Inferior parietal cortex (tissue), 1 donor: Measurements from ENCODE around the gene FTSJ3.
"Not testable (repeated sequence)": the region's sequence is repeated elsewhere in the genome, so short reads cannot be mapped to it uniquely, and the experiment has no call there.

Experiments used
- DNase-seq: peaks from one replicate; pipeline ENCODE4 v3.0.0-alpha.2; 2016; ENCODE audit errors: extremely low spot score

Gene FTSJ3, protein sequence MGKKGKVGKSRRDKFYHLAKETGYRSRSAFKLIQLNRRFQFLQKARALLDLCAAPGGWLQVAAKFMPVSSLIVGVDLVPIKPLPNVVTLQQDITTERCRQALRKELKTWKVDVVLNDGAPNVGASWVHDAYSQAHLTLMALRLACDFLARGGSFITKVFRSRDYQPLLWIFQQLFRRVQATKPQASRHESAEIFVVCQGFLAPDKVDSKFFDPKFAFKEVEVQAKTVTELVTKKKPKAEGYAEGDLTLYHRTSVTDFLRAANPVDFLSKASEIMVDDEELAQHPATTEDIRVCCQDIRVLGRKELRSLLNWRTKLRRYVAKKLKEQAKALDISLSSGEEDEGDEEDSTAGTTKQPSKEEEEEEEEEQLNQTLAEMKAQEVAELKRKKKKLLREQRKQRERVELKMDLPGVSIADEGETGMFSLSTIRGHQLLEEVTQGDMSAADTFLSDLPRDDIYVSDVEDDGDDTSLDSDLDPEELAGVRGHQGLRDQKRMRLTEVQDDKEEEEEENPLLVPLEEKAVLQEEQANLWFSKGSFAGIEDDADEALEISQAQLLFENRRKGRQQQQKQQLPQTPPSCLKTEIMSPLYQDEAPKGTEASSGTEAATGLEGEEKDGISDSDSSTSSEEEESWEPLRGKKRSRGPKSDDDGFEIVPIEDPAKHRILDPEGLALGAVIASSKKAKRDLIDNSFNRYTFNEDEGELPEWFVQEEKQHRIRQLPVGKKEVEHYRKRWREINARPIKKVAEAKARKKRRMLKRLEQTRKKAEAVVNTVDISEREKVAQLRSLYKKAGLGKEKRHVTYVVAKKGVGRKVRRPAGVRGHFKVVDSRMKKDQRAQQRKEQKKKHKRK

DNA sequence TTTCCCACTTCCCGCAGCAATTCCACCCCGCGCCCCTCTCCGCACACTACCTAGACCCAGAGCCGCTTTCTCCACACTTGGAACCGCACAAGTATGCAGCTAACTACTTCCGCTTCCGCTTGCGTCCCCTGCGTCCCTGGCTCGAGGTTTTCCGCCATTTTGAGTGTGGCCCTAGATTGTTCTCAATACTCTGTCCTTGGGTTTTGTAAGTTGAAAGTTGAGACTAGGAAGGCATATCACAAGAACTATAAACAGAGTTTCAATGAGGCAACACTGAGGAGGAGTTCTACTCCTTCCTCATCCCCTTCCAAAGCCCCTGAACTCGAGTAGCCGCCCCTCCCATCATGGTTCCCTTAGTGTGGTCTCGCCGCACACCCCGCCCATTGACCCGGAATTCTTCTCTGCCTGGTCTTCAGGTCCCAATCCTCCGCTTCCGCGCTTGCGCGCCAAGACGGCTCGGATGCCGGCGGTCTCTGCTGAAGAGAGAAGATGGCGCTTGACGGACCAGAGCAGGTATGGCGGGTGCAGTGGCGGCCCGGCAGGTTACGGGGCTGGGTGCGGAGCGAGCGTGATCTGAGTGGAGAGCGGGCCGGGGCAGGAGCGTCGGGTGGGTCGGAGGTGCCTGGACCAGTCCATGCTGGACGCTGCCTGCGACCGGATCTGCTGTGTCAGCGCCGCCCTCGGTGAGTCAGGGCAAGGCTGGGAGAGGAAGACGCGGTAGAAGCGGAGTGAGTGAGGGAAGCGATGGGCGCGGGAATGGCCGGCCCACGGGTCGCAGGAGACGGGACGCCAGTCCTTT lies at the start of gene FTSJ3, which contains the start of gene PSMC5:
FTSJ3 (minus strand) TSS at position 662 of the 799 bp plus-strand sequence. CDS start 761 bp downstream, outside the sequence.
PSMC5 (plus strand) TSS at position 430 of the 799 bp plus-strand sequence; CDS start at position 490, 60 bp downstream.
- peak; percentile 97 for DNase-seq

DNA sequence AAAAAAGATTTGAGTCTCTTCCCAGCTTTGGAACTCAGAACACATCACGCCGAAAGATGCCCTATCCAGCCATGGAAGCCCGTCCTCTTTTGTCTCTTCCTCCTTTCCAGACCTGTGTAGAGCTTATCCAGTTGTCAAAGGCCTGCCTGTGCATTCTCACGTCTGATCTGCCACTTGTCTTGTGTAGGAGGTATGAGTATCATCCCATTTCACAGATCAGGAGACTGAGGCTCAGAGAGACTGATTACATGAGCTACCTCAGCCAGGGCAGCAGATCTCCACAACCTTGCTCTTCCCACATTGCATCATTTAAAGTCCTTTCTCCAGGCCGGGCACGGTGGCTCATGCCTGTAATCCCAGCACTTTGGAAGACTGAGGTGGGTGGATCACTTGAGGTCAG lies 47.2 kb upstream of the FTSJ3 start:
- DNase-seq, result not testable (repeated sequence)

DNA sequence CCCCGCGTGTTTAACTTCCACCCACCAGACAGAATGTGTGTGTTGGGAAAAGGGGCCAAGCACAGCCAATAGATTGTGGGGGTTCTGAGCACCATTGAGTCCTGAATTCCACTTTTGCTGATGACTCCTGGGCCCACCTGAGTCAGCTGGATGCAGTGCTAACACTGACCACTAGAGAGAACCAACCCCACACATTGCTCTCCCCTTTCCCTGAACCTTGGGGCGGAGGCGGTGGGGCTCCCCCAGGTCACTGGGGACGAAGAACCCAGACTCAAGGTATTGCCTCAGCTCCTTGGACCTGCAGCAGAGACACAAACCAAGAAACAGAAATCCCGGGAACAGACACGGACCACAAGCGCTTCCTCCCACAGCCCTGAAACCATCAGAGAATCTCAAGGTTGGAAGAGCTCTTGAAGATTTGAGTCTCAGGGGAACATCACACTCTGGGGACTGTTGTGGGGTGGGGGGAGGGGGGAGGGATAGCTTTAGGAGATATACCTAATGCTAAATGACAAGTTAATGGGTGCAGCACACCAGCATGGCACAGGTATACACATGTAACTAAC lies 46.7 kb upstream of the FTSJ3 start:
- DNase-seq, result not testable (repeated sequence)

DNA sequence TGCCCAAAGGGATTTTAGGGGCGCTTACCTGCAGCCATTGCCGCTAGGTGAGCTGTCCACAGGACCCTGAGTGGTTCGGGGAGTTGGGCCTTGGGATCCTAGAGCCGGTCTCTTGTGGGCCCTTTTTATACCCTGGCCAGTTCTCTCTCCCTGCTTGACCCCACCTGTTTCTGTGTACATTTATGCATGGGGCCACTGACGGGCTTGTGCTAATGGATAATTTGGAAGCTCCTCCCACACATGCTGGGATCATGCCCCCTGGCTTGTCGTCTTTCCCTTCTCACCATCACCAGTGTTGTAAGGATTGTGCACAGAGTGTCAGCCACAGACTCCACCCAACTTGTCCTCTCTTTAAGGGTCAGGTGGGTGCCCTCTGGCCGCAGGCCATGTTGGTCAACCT lies 46.1 kb upstream of the FTSJ3 start, which contains the start of gene CSH2:
CSH2 (minus strand) TSS at position 101 of the 400 bp plus-strand sequence; CDS start at position 38, 63 bp downstream.
- not testable (repeated sequence) for DNase-seq

DNA sequence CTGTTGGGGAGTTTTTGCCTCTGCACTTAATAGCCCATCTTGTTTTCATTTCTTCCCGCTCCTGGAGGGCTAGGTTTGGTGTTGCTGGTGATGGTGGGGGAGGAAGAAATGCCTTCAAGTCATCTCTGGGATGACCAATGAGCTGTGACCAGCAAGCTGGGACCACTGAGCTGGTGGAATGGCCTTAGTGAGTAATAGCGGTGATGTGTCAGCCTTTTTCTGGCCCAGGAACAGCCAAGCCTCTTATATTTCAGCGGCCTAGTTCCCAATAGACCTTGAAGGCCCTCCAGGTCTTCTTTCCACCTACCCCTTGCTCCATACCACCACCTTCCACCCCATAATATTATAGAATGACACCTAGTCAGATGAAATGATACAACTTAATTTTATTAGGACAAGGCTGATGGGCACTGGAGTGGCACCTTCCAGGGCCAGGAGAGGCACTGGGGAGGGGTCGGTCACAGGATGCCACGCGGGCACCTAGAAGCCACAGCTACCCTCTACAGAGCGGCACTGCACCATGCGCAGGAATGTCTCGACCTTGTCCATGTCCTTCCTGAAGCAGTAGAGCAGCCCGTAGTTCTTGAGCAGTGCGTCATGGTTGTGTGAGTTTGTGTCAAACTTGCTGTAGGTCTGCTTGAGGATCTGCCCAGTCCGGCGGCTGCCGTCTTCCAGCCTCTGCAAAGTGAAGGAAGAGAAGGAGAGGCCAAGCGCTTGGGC lies 44.3 kb upstream of the FTSJ3 start:
- not testable (repeated sequence) for DNase-seq

DNA sequence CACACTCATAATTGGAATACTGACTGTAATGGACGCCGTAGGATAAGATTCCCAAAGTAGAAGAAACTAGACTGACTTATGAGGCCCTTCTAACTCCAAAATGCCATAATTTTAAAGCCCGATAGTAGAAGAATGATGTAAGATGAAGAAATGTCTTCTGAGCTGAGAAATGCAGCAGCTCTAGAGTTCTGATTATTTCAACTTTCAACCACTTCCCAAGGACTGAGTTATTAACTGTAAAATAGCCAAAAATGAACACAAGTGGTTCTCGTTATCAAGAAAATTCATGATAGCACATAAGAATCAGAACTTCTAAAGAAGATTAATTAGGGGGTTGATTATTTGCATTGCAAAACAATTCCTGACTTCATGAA lies 42.8 kb upstream of the FTSJ3 start:
- DNase-seq, result not testable (repeated sequence)

DNA sequence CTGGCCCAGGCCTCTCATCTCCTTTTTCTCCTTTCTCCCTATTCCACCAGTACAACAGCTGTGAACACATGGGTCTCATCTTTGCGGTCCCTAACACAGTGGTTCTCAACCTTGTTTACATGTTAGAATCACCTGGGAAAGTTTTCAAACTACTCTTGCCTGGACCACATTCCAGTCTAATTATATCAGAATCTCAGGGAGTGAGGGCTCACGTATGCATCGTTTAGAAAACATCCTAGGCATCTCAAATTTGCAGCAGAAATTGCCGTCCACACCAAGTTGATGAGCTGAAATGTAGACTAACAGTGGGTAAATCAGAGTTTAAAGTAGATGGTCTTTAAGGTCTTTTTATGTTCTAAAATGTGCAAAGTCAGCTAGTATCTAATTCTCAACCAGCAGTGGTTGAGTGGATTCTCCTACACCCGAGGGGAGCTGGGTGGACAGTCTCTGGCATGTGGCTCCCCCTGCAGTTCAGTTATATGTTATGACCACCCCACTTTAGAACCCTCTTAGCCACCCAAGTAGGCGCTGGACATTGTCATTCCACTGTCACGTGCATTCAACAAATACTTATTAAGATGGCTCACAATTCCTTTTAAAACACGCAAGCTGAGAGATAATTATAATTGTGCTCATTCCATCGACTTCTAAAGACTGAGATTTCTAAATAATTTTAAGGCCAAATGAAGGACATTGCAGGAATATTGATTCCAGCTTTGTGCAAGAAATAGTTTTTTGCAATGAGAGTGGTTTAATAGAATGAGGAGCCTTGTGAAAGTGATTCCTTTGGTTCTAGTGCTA lies 42.2 kb upstream of the FTSJ3 start:
- not testable (repeated sequence) for DNase-seq

DNA sequence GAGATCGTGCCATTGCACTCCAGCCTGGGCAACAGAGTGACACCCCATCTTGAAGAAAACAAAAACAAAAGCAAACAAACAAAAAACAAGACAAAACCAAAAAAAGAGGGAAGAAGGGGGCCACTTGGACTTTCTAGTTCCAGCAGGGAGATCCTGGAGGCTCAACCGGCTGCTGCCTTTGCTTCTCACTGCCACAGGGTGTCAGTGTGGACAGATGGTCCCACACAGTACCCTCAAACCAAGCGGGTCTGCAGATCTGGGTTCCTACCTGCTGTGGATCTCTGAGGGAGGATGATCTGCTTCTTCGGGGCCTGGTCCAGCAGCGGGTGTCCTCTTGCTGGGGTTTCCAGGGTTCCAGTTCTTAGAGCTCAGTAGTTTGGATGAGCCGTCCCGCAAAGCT lies 39.2 kb upstream of the FTSJ3 start:
- not testable (repeated sequence) for DNase-seq

DNA sequence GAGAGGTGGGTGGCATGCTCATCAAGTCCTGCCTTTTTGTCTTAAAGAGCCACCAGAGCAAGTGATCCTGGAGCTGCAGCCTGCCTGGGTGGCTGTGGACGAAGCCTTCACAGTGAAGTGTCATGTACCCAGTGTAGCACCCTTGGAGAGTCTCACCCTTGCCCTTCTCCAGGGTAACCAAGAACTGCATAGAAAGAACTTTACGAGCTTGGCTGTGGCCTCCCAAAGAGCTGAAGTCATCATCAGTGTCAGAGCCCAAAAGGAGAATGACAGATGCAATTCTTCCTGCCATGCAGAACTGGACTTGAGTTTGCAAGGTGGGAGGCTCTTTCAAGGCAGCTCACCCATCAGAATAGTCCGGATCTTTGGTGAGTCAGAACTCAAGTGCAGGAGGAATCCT lies 31.8 kb upstream of the FTSJ3 start:
- no peak for DNase-seq

DNA sequence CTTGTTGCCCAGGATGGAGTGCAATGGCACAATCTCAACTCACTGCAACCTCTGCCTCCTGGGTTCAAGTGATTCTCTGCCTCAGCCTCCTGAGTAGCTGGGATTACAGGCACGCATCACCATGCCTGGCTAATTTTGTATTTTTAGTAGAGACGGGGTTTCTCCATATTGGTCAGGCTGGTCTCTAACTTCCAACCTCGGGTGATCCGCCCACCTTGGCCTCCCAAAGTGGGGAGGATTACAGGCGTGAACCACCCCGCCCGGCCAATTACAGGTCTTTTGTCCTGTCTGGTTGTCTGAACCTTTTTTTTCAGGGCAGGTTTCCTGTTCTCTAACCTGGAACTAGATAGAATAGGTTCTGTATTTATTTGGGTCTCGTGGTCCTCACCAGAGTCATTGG lies 29.0 kb upstream of the FTSJ3 start:
- not testable (repeated sequence) for DNase-seq

DNA sequence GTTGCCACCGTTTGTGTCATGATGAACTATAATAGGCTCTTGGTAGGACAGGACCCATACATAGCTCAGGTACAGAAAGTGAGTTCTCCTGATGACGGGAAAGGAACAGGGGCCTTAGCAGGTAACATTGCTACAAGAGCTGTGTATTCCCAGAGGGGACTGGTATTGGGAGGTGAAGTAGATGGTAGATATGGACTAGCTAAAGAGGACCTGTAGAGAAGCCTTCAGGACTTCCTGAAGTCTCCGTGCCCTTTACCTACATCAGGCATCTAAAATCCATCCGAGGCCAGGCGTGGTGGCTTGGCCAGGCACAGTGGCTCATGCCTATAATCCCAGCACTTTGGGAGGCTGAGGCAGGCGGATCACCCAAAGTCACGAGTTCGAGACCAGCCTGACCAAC lies 27.7 kb upstream of the FTSJ3 start:
- no peak for DNase-seq

DNA sequence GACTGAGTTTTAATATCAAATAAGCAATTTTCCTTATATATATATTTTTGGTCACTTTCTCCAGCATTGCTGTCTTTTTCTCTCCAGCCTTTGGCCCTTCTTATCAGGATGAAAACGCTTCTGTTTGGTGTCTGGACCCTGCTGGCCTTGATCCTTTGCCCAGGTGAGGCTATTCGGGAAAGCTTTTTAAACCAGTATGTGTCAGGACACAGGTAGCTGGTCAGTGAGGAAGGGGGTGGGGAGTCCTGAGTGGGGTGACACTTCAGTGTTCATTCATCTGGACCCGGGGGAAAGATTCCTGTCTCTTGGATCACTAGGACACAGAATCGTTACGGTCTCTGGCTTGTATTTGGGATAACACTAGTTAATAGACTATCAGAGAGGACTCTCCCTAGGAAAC lies 27.2 kb upstream of the FTSJ3 start:
- DNase-seq, result no peak

DNA sequence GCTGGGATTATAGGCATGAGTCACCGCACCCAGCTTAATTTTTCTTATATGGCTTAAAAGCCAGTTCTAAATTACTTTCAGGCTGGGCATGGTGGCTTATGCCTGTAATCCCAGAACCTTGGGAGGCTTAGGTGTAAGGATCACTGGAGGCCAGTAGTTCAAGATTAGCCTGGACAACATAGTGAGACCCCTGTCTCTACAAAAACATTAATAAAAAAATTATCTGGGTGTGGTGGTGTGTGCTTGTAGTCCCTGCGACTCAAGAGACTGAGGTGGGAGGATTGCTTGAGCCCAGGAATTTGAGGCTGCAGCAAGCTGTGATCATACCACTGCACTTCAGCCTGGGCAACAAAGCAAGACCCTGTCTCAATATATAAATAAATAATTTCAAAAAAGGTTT lies 25.8 kb upstream of the FTSJ3 start:
- DNase-seq, result no peak

DNA sequence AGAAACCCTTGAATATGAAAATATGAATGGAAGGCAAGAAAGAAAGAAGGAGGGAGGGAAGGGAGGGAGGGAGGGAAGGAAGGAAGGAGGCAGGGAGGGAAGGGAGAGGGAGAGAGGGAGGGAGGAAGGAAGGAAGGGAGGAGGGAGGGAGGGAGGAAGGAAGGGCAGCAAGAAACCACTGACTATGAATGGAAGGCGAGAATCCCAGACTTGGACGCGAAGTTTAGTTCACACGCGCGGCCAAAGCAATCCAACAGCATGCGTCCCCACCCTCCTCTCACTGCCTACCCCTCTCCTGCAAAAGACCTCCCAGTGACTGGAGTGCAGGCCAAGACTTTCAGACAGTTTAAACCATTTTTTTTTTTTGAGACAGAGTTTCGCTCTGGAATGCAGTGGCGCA lies 22.9 kb upstream of the FTSJ3 start:
- no peak for DNase-seq

DNA sequence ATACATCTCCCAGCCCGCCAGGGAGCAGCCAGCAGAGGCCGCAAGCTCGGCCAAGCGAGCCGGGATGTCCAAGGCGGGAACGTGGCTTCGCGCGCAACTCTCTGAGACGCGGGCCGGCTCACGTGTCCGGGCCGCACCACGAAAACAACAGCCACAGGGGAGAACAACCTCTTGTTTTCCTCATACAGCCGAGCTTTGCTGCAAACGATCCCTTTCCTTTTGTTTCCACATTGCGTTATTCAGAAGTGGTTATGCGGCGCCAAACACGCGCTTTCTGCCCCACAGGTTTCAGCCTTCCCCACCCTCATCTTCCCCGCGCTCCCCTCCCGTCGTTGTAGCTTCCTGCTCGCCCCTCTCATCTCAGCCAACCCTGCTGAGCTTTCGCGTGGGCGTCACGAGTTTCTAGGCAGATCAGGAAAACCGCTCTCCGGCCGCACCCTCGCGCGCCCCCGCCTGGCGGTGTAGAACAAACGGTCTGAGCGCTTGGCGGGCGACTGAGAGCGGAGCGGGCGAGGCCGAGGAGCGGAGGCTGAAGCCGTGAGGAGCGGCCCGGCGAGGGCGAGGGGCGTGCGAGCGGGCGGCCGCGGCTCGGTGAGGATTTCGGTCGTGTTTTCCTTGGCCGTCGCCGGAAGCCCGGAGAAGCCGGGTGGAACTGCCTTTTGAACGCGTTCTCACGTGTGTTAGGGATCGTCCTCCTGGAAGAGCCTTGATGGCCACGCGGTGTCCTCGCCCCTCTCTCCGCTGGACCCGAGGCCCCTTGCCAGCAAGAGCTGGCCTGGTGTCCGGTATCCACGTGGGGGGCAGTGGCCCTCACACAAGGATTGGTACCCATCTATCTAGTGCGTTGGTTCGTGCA lies 21.6 kb upstream of the FTSJ3 start:
- DNase-seq, result peak; percentile 91

DNA sequence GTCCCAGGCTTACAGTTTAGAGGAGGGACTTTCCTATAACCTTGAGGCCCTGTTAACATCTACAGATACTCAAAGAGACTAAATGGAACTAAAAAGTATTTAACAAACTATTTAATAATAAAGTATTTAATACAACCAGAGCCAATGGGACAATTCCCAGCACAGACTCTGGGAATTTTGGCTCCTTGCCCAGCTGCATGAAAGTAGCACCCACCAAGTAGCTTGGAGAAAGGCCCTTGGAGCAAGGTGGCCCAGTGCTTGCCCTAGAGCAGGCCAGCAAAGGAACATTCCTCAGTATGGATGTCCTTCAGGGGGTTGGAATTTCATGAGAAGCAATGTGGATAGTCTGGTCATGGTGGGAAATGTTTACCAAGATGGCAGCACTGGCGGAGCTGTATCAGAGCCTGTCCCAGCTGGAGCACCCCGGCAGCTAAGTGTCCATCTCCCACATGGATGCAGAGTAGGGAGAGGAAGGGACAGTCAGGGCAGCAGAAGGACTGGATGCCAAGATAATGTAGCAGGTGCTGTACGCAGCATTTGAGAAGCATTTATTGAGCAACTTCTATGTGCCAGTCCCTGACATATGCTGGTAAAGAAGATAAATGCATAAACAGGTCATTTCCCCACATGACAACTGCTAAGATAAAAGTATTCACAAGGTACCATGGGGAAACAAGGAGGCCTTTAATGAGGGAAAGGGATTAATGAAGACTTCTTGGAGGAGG lies 20.2 kb upstream of the FTSJ3 start:
- DNase-seq, result no peak

DNA sequence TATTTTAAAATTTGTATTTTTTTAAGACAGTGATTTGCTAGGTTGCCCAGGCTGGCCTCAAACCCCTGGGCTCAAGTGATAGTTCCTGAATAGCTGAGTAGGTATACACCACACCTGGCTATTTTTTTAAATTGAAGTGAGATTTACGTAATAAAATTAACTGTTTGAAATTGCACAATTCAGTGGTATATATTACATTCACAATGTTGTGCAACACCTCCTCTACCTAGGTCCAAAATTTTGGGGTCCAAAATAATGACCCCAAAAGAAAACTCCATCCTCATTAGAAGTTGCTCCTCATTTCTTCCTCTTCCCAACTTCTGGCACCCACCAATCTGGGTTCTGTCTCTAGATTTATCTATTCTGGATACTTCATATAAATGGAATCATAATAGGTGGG lies 18.0 kb upstream of the FTSJ3 start:
- no peak for DNase-seq
